H1 (cell line): ENCODE measurements around the gene RGS17. TPM values are rescaled to one million over a fixed set of nuclear protein-coding genes. Genes with fewer than 3 reads are reported as not detected.

Experiments used
- CHD2 ChIP-seq: IDR thresholded peaks from 2 replicates; pipeline ENCODE4 v1.6.1; 2012; ENCODE audit warnings: low read length, improper control_type of control experiment
- EGR1 ChIP-seq: IDR thresholded peaks from 2 replicates; pipeline ENCODE4 v1.6.1; 2011; ENCODE audit warnings: low read depth, low read length, borderline replicate concordance
- SIN3A ChIP-seq, 2 experiments: IDR thresholded peaks in 1 of 2; conservative IDR thresholded peaks in 1 of 2; 2 replicates each; pipeline ENCODE4 v1.6.1; 2011 to 2012; ENCODE audit warnings: low read length in 2 of 2, improper control_type of control experiment in 1 of 2, low read depth in 1 of 2, mild to moderate bottlenecking in 1 of 2
- polyA plus RNA-seq, 7 experiments: library from polyadenylated mRNA; depleted of rRNA in 3 of 7; stranded (reverse) in 5 of 7; unstranded in 2 of 7; fragments of >200 nt in 5 of 7; fragments of 200-250 nt in 2 of 7; gene quantifications; 1 replicate in 5 of 7; 2 replicates in 1 of 7; 4 replicates in 1 of 7; pipeline versions ENCODE4 v1.2.1 to v1.2.3, GENCODE V29; 2011 to 2013; ENCODE audit warnings: missing spikeins in 2 of 7, mixed read lengths in 2 of 7
- total RNA-seq: library from RNA; stranded (reverse); fragmentation: NEBNext Ultra II Directional; extraction: Animal tissue kit (Norgen Biotek cat#: 25700); gene quantifications from 2 replicates; pipeline ENCODE4 v1.2.1, GENCODE V29; 2021

RGS17 gene
- total and polyA plus RNA-seq, 2 of the 8 experiments (the other 6 are each of a cell fraction or from before 2014, with no cell fraction given), result 2.0 to 12.2 TPM

DNA sequence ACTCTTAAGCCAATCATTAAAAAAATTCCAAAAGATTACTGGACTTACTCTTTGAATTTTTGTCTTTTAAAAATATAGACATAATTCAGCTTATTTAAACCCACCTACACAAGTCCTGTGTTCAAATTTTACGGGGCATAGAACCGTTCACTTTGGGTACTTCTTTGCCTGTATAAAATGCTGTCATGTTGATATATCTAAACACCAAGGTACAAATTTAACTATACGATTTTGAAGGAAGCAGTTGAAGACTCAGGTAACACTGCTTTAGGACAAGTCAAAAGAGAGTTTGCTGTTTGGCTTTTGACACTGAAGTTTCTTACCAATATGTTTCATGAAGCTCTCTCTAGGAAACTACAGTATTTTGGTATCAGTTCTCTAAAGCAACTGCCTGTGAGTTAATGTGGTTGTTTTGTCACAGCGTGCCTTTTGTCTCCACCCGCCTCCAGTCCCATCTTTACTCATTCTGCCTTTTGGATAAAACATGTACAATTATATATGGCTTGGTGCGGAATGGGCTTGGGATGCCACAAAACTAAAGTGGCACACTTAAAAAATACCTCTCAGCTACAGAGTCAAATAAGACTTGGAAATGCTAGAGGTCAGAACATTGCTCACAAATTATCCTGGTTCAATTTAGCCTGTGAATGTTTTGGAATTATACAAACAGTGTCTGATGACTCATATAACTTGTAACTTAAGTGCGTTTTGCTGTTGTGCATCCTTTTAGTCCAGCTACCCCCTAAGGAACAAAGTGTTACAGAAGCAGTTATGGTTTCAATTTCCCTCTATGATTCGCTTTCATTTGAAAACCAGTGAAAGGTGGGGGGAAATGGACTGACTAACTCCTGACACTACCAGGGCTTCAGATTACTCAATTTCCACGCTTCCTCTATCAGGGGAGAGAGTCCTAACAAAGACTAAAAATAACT, 38.7 kb downstream of the RGS17 start (continued):
- TF ChIP-seq SIN3A (conservative IDR thresholded peaks at IDR 0.05 in 1 of 2, IDR thresholded peaks at IDR 0.05 in 1 of 2; ENCODE audit: low read depth in 1 of 2, low read length in 2 of 2), result no peak
- no peak for TF ChIP-seq CHD2
- no peak for TF ChIP-seq EGR1
